Endothelial cell of umbilical vein (primary cell): ENCODE results near the gene DDX31.

Experiments used
- CTCF ChIP-seq, 2 donors: IDR thresholded peaks; 1 replicate in 1 of 2; 2 replicates in 1 of 2; pipeline ENCODE4 v1.5.1; 2011; ENCODE audit warnings: low read length in 2 of 2, mild to moderate bottlenecking in 2 of 2, moderate library complexity in 2 of 2, control low read depth in 1 of 2, inconsistent platforms in 1 of 2, low read depth in 1 of 2; ENCODE audit not compliant: insufficient read depth in 1 of 2; ENCODE audit errors: extremely low read depth in 1 of 2
- EZH2 ChIP-seq: IDR thresholded peaks from 2 replicates; pipeline ENCODE4 v1.6.1; 2012; ENCODE audit warnings: borderline replicate concordance, low read depth, mild to moderate bottlenecking, moderate library complexity, low read length, inconsistent platforms; ENCODE audit not compliant: severe bottlenecking
- POLR2A ChIP-seq: IDR thresholded peaks from 2 replicates; pipeline ENCODE4 v1.6.1; 2012; ENCODE audit warnings: low read depth, mild to moderate bottlenecking, control low read depth, low read length

DNA sequence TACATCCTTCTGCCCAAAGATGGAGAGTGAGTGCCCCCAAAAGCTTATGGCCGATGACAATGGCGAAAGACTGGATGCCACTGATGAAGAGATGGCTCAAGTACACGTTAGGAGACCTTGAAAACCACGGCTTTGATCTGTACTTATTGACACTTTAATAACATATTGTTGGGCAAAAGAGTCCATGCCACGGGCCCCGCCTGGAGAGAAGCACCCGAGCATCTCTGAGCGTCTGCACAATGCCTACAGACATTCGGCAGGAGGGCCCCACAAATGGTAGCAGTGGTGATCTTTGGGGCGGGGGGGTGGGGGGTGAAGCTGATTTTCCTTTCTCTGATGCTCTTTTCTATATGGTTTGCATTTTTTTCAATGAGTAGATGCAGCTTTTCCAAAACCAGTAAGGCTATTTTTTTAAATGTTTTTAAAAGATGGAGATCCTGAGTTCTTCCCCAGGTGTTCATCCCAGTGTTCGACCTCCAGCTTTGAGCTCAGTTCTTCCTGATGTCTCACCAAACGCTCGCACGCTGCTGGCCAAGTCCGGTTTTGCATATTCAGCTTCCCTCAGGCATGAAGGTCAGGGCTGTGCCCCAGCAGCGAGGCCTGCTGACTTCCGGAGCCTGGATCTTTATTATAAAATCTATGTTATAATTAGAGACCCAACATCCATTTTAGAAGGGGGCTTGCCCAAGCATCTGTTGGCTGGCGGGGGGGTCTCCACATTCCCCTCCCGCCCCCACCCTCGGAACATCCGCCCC, 121.6 kb downstream of the DDX31 start:
- no peak for TF ChIP-seq EZH2
- TF ChIP-seq CTCF (IDR thresholded peaks at IDR 0.05; ENCODE audit: extremely low read depth in 1 of 2, insufficient read depth in 1 of 2, low read depth in 1 of 2, low read length in 2 of 2), result no peak
- no peak for TF ChIP-seq POLR2A
